Calu3 (cell line): ENCODE measurements around the gene NUP188. TPM values are rescaled to one million over a fixed set of nuclear protein-coding genes. Genes with fewer than 3 reads are reported as not detected.

ENCODE experiments used
- BruUV-seq: library from RNA; stranded (reverse); fragments of 400-500 nt; replicated peaks from 2 replicates; lab custom pipeline; 2021; lab: Mats Ljungman, UMichigan
- CTCF ChIA-PET: fragments of 300-600 bp; sonication (Branson Sonifier 250); formaldehyde crosslinking; loops from one replicate; lab custom pipeline; 2022; ENCODE audit warnings: antibody characterized with exemption; lab: Charles Lee
- DNase-seq: peaks from one replicate; pipeline ENCODE4 v3.0.0; 2022
- H3K27ac Mint-ChIP-seq: one replicate; pipeline ENCODE4 v1.8.0; 2022; ENCODE audit warnings: mixed read lengths; ENCODE audit not compliant: unreplicated experiment
- H3K27me3 Mint-ChIP-seq: one replicate; pipeline ENCODE4 v1.8.0; 2022; ENCODE audit warnings: mixed read lengths; ENCODE audit not compliant: unreplicated experiment
- H3K36me3 Mint-ChIP-seq: one replicate; pipeline ENCODE4 v1.8.0; 2022; ENCODE audit warnings: mild to moderate bottlenecking, moderate library complexity, mixed read lengths; ENCODE audit not compliant: insufficient read depth, unreplicated experiment
- H3K4me1 Mint-ChIP-seq: one replicate; pipeline ENCODE4 v1.8.0; 2022; ENCODE audit warnings: mild to moderate bottlenecking, low read depth, mixed read lengths; ENCODE audit not compliant: unreplicated experiment
- H3K4me3 Mint-ChIP-seq: one replicate; pipeline ENCODE4 v1.8.0; 2022; ENCODE audit warnings: mild to moderate bottlenecking, low read depth, moderate library complexity, mixed read lengths; ENCODE audit not compliant: unreplicated experiment
- H3K9me3 Mint-ChIP-seq: one replicate; pipeline ENCODE4 v1.8.0; 2022; ENCODE audit warnings: low read depth, mixed read lengths; ENCODE audit not compliant: unreplicated experiment
- intact Hi-C: fragments of 100-400 bp; cut with micrococcal nuclease; formaldehyde crosslinking; loops from one replicate; pipeline ENCODE4 v1.10.0; 2022; ENCODE audit not compliant: unreplicated experiment
- total RNA-seq: library from RNA; stranded (reverse); gene quantifications from 2 replicates; pipeline ENCODE4 v1.2.3, GENCODE V29; 2022
- TF ChIP-seq, protein P1 (sequence below): fragments of 200-600 bp; IDR thresholded peaks from one replicate; pipeline ENCODE4 v1.8.0; 2022; ENCODE audit warnings: antibody characterized with exemption; ENCODE audit not compliant: unreplicated experiment

NUP188 gene
- total RNA-seq, 1 experiment from 2014 or later = 34.3 TPM

DNA sequence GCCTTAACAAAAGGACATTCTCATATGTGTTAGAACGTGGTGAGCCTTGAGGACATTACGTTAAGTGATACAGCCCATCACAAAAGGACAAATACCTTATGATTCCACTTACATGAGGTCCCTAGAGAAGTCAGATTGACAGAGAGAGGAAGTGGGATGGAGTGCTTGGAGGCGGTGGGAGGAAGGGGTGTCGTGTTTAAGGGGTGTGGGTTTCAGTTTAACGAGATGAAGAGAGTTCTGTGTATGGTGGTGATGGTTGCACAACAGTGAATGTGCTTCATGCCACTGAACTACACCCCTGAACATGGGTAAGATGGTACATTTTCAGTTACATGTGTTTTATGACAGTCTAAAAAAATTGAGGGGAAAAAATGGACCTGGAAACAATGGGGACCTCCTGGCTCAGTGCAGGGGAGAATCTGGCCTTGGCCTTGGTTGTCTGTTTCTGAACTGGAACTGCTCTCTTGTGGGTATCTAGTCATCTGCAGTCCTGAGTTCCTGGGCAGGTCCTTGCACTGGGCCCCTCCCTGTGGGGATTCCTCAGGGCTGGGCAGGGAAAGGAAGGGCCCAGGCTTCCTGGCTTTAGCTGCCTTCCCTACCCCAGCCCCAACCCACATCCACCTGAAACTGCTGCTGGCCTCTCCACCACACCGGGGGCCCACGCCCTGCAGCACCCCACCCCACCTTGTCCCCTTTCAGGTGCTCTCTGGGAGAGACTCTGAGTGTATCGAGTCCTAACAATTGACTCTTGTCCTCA, 47.8 kb upstream of the NUP188 start:
- no TSS peak for BruUV-seq
- CTCF ChIA-PET = no interaction called here

GRCh38 chr9:128901379-128901778, 46.1 kb upstream of the NUP188 start:
- Mint-ChIP-seq H3K9me3 (no peaks in the 10 kb centered on the region), H3K27me3 (no peaks in the 10 kb centered on the region), H3K4me3 (no peak overlapping the region), H3K36me3 (peaks cover 20% of the 10 kb centered on the region), H3K27ac (no peak overlapping the region), H3K4me1 (peaks cover 9% of the 10 kb centered on the region)
- CTCF ChIA-PET = interaction anchor here (0.6 kb wide), 1 partner anchor 25 kb away, joined by 5 read pairs; no protein-coding TSS in a partner anchor
- BruUV-seq = no TSS peak
- DNase-seq = no peak
- intact Hi-C loops = no loop called here
- TF ChIP-seq, protein P1, sequence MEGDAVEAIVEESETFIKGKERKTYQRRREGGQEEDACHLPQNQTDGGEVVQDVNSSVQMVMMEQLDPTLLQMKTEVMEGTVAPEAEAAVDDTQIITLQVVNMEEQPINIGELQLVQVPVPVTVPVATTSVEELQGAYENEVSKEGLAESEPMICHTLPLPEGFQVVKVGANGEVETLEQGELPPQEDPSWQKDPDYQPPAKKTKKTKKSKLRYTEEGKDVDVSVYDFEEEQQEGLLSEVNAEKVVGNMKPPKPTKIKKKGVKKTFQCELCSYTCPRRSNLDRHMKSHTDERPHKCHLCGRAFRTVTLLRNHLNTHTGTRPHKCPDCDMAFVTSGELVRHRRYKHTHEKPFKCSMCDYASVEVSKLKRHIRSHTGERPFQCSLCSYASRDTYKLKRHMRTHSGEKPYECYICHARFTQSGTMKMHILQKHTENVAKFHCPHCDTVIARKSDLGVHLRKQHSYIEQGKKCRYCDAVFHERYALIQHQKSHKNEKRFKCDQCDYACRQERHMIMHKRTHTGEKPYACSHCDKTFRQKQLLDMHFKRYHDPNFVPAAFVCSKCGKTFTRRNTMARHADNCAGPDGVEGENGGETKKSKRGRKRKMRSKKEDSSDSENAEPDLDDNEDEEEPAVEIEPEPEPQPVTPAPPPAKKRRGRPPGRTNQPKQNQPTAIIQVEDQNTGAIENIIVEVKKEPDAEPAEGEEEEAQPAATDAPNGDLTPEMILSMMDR = no peak

More for the DNA sequence above, 47.8 kb upstream of the NUP188 start:
- intact Hi-C loops = no loop called here
- peaks cover 20% of the 10 kb centered on the region for H3K36me3 Mint-ChIP-seq
- TF ChIP-seq, protein P1 = no peak
- no peaks in the 10 kb centered on the region for H3K27me3 Mint-ChIP-seq
- no peak for DNase-seq
- H3K9me3 Mint-ChIP-seq = no peaks in the 10 kb centered on the region
- H3K4me3 Mint-ChIP-seq = no peak overlapping the region
- H3K4me1 Mint-ChIP-seq = peaks cover 9% of the 10 kb centered on the region
- H3K27ac Mint-ChIP-seq = peak overlapping the region; percentile 41

GRCh38 chr9:128901822-128902221, 45.7 kb upstream of the NUP188 start:
- H3K36me3 Mint-ChIP-seq = peaks cover 20% of the 10 kb centered on the region
- no TSS peak for BruUV-seq
- CTCF ChIA-PET = interaction anchor here (0.6 kb wide), 1 partner anchor 26 kb away, joined by 5 read pairs; no protein-coding TSS in a partner anchor
- H3K27ac Mint-ChIP-seq = no peak overlapping the region
- no peak for DNase-seq
- no peaks in the 10 kb centered on the region for H3K27me3 Mint-ChIP-seq
- H3K9me3 Mint-ChIP-seq = no peaks in the 10 kb centered on the region
- H3K4me1 Mint-ChIP-seq = peaks cover 9% of the 10 kb centered on the region
- intact Hi-C loops = no loop called here
- no peak overlapping the region for H3K4me3 Mint-ChIP-seq
- TF ChIP-seq, protein P1 = no peak

DNA sequence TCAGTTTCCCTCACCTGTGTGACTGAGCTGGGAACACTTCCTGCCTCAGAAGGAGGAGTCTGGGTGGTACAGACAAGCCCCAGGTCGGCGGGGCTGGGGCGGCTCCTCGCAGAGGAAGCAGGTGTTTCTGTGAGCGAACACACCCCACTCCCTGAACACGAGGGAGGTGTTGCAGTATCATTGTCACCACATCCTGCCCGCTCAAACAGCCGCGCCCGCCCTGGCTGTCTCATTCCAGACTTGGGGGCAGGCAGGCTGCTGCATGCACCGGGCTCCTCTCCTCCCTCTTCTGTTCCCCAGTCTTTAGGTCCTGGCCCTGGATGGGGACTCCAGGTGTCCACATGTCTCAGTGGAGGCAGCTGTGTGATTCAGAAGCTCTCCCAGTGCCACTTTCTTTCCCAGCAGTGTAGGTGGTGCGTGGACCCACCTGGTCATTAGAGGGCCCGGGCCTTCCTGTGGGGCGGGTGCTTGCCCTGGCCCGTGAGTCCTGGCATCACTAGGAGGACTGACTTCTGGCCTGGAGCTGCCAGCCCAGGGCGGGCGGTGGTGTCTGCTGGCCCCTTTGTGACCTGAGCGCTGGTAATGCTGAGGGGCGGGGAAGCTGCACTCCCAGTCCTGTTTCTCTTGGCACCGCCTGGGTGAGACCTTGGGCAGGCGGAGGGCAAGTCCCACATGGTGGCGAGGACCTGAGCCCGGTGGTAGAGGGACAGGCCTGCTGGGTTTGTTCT, 45.0 kb upstream of the NUP188 start:
- H3K27me3 Mint-ChIP-seq = no peaks in the 10 kb centered on the region
- H3K4me3 Mint-ChIP-seq = no peak overlapping the region
- TF ChIP-seq, protein P1 = no peak
- DNase-seq = peak; percentile 41
- no TSS peak for BruUV-seq
- no peaks in the 10 kb centered on the region for H3K9me3 Mint-ChIP-seq
- intact Hi-C loops = no loop called here
- CTCF ChIA-PET = no interaction called here
- peak overlapping the region; percentile 83 for H3K27ac Mint-ChIP-seq
- H3K36me3 Mint-ChIP-seq = peaks cover 15% of the 10 kb centered on the region
- peaks cover 9% of the 10 kb centered on the region for H3K4me1 Mint-ChIP-seq
